Stimulated activated memory B cell treated with anti-CD40 and anti-IgM and Interleukin-4, amounts not matched to agents 10 μg/mL and 1 μg/mL and 100 μg/mL, for 72 hours (primary cell): ENCODE results near the gene NAXD.
A peak's percentile ranks its signal among the peaks of the same experiment; 100 is the strongest.
"Not testable (repeated sequence)": the region's sequence is repeated elsewhere in the genome, so short reads cannot be mapped to it uniquely, and the experiment has no call there.

Experiments used
- ATAC-seq: fragments of 150-1000 bp; cut with Tn5 transposase; 2 replicates; pipeline ENCODE4 v1.10.0; 2021
- H3K27ac Mint-ChIP-seq: one replicate; pipeline ENCODE4 v1.8.0; 2022; ENCODE audit warnings: mild to moderate bottlenecking, mixed read lengths
- H3K27me3 Mint-ChIP-seq: one replicate; pipeline ENCODE4 v1.8.0; 2022; ENCODE audit warnings: mixed read lengths
- H3K36me3 Mint-ChIP-seq: one replicate; pipeline ENCODE4 v1.8.0; 2022; ENCODE audit warnings: mixed read lengths
- H3K4me1 Mint-ChIP-seq: one replicate; pipeline ENCODE4 v1.8.0; 2022; ENCODE audit warnings: mixed read lengths
- H3K4me3 Mint-ChIP-seq: one replicate; pipeline ENCODE4 v1.8.0; 2022; ENCODE audit warnings: mild to moderate bottlenecking, moderate library complexity, mixed read lengths
- H3K9me3 Mint-ChIP-seq: one replicate; pipeline ENCODE4 v1.8.0; 2022; ENCODE audit warnings: mixed read lengths

The NAXD gene

DNA sequence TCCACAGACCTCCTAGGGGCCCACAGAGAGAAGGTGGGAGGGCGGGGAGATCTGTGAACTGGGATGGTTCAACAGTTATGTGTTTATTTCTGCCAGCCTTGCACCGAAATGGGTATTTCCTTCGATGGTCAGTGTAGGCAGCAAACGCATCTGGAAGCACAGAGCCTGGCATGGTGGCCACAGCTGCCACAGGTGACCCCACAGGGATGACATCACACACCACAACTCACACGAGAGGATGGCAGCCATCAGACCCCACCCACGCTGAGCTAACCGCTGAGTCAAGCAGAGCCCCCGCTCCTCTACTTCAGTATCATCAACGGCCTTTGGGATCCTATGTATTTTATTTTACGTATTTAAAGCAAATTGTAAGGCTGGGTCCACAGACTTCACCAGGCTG is 37.4 kb downstream of the NAXD start:
- H3K36me3 Mint-ChIP-seq, result peaks cover 46% of the 10 kb centered on the region
- peak; percentile 53 for ATAC-seq
- H3K27ac Mint-ChIP-seq, result peak overlapping the region; percentile 55
- no peaks in the 10 kb centered on the region for H3K9me3 Mint-ChIP-seq
- H3K27me3 Mint-ChIP-seq, result no peaks in the 10 kb centered on the region
- H3K4me1 Mint-ChIP-seq, result peaks cover 69% of the 10 kb centered on the region
- H3K4me3 Mint-ChIP-seq, result no peak overlapping the region

DNA sequence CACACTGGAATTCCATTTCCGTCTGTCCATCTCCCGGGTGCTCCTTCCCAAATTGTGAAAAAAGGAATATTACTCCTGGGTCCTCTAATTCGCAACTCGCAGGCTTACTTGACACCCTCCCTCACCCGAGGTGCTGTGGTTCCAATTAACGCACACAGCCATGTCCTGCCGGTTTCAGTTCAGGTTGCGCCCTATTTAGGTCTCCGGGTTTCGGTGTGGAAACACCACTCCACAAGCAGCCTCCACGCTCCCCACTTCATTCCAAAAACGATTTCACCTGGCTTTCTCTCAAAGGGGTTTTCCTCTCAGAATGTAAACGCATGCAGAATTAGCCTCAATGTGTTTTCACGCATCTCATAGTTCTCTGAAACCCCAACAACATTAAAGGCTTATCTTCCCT is 37.9 kb downstream of the NAXD start:
- Mint-ChIP-seq H3K4me1 (peaks cover 74% of the 10 kb centered on the region), H3K27ac (peak overlapping the region; percentile 55), H3K4me3 (peak overlapping the region; percentile 55), H3K27me3 (no peaks in the 10 kb centered on the region), H3K9me3 (no peaks in the 10 kb centered on the region), H3K36me3 (peaks cover 45% of the 10 kb centered on the region)
- peak; percentile 66 for ATAC-seq

DNA sequence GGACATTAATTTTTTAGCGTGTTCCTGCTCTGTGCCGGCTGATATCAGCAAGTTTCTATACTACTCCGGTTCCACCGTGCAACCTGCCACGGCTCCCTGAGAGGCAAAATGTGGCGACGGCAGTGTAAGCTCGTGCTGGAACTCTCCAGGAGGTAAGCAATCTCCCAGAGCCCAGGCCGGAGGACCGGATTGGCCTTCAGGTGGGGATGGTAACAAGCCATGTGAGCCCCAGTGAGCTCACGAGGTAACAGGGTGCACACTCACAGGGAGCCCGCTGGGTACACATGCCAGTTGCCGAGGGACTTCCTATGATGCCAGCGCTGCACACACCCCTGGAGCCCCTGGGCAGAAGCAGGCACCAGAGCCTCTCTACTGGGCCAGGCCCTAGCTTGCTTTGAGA is 38.5 kb downstream of the NAXD start:
- Mint-ChIP-seq H3K27me3 (no peaks in the 10 kb centered on the region), H3K4me1 (peaks cover 80% of the 10 kb centered on the region), H3K4me3 (no peak overlapping the region), H3K36me3 (peaks cover 39% of the 10 kb centered on the region), H3K27ac (peak overlapping the region; percentile 55), H3K9me3 (no peaks in the 10 kb centered on the region)
- ATAC-seq, result no peak

DNA sequence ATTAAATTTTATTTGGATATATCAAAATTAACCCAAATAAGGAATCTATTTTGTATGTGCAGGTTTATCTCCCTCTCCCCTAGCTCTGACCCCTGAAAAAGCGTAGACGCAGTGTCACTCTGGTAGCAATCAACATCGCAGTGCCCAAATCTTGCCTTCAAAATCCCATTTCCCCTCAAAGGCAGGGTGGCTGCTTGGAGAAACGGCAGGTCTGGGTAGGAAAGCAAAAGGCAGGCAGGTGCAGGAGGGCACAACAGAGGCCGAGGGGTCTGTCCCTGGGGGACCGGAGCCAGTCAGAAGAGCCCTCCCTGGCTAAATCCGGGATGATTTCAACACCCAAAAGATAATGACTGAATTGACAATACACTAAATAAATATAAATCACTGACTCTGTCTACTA is 41.9 kb downstream of the NAXD start:
- H3K4me1 Mint-ChIP-seq, result peaks cover 76% of the 10 kb centered on the region
- no peaks in the 10 kb centered on the region for H3K27me3 Mint-ChIP-seq
- H3K9me3 Mint-ChIP-seq, result peaks cover 3% of the 10 kb centered on the region
- peaks cover 48% of the 10 kb centered on the region for H3K36me3 Mint-ChIP-seq
- ATAC-seq, result no peak
- H3K4me3 Mint-ChIP-seq, result no peak overlapping the region
- peak overlapping the region; percentile 59 for H3K27ac Mint-ChIP-seq

DNA sequence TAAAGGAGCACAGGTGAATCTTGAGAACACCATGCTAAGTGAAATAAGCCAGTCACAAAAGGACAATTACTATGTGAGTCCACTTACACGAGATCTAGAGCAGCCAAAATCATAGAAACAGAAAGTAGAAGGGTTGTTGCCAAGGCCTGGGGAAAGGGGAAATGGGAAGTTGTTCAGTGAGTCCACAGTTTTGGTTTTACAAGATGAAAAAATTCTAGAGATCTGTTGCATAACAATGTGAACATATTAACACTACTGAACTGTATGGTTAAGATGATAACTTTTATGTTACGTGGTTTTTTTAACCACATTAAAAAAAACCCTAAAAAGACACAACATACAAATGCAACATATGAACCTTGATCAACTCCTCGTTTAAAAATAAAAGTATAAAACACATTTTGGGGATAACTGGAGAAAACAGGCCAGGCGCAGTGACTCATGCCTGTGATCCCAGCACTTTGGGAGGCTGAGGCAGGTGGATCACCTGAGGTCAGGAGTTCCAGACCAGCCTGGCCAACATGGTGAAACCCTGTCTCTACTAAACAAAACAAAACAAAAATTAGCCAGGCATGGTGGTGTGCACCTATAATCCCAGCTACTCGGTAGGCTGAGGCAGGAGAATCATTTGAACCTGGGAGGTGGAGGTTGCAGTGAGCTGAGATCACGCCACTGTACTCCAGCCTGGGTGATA is 43.0 kb downstream of the NAXD start:
- ATAC-seq, result peak; percentile 87
- H3K27me3 Mint-ChIP-seq, result not testable (repeated sequence)

DNA sequence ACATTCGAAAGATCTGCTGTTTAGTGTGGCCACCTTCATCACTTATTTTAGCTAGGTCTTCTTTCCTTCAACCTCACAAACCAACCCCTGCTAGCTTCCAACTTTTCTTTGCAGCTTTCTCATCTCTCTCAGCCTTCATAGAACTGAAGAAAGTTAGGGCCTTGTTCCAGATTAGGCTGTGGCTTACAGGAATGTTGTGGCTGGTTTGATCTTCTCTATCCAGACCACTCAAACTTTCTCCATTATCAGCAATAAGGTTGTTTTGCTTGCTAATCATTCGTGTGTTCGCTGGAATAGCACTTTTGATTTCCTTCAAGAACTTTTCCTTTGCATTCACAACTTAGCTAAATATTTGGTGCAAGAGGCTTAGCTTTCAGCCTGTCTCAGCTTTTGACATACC is 45.9 kb downstream of the NAXD start:
- Mint-ChIP-seq H3K9me3 (peaks cover 3% of the 10 kb centered on the region), H3K36me3 (peaks cover 68% of the 10 kb centered on the region)

More for the DNA sequence above, 43.0 kb downstream of the NAXD start:
- H3K4me3 Mint-ChIP-seq, H3K9me3 Mint-ChIP-seq: not testable (repeated sequence)
- Mint-ChIP-seq H3K36me3 (peaks cover 60% of the 10 kb centered on the region), H3K27ac (peak overlapping the region; percentile 59), H3K4me1 (peaks cover 68% of the 10 kb centered on the region)

DNA sequence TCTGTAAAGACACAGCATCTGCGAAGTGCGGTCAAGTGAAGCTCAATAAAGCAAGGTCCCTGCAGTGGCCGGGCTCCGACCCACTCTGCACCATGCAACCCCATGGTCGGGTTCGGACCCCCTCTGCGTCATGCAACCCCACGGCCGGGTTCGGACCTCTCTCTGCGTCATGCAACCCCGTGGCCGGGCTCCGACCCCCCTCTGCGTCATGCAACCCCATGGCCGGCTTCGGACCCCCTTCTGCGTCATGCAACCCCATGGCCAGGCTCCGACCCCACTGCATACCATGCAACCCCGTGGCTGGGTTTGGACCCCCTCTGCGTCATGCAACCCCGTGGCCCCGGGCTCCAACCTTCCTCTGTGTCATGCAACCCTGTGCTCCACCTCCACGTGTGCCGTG is 46.7 kb downstream of the NAXD start:
- Mint-ChIP-seq H3K4me3 (no peak overlapping the region), H3K27ac (no peak overlapping the region), H3K9me3 (peaks cover 3% of the 10 kb centered on the region), H3K27me3 (no peaks in the 10 kb centered on the region), H3K4me1 (peaks cover 55% of the 10 kb centered on the region), H3K36me3 (peaks cover 73% of the 10 kb centered on the region)
- ATAC-seq, result no peak

More for the DNA sequence above, 45.9 kb downstream of the NAXD start:
- Mint-ChIP-seq H3K4me1 (peaks cover 53% of the 10 kb centered on the region), H3K27ac (no peak overlapping the region), H3K27me3 (no peaks in the 10 kb centered on the region), H3K4me3 (no peak overlapping the region)
- ATAC-seq, result no peak

DNA sequence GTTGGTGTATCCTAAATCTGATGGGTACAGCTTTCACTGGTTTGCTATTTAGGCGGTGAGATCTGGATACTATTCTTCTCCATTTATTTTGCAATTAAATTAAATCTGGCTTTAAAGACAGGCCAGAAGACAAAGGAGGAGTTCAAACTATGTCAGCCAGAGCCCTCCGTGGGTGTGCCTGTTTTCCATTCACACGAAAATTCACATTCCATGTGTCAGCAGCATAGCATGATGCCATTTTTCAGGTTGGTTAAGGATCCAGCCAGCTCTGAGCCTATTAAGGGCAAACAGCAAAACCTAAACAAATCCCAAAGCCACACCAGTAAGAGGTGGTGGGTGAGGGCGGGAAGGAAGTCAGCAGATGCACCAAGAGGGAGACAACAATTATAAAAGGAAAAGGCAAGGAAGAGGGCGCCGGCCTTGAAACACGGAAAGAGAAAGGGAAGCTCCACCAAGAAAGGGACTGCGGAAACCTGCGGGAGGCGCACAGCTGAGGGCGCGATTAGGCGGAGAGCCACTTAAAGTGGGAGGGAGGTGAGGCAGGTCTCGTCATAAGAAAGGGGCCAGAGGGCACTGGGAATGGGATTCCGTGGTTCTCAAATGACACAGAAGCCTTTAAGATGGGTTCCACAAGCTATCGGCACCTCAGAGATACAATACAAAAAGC is 47.6 kb downstream of the NAXD start:
- H3K27me3 Mint-ChIP-seq, result no peaks in the 10 kb centered on the region
- H3K9me3 Mint-ChIP-seq, result peaks cover 3% of the 10 kb centered on the region
- peaks cover 82% of the 10 kb centered on the region for H3K36me3 Mint-ChIP-seq
- H3K4me3 Mint-ChIP-seq, result no peak overlapping the region
- ATAC-seq, result no peak
- no peak overlapping the region for H3K27ac Mint-ChIP-seq
- H3K4me1 Mint-ChIP-seq, result peaks cover 47% of the 10 kb centered on the region

DNA sequence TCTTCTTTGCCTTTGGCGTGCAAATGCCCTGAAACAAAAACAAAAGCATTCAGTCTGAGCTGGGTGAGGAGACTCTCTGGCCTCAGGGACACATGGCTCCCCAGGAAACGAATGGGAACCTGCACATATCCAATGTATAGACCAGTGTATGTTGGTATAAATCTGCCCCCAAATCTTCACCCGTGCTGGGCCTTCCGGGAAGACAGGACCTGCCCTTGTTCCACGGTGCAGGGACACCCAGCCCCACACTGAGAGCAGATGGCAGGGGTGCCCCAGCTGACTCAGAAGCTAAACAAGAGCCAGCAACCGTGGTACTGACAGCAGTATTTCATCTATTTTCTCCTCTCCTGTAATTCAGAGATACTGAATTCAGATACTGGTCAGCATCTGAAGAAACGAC is 48.1 kb downstream of the NAXD start:
- Mint-ChIP-seq H3K27me3 (no peaks in the 10 kb centered on the region), H3K27ac (peak overlapping the region; percentile 10), H3K36me3 (peaks cover 85% of the 10 kb centered on the region), H3K9me3 (peaks cover 3% of the 10 kb centered on the region), H3K4me1 (peaks cover 41% of the 10 kb centered on the region), H3K4me3 (no peak overlapping the region)
- ATAC-seq, result no peak

DNA sequence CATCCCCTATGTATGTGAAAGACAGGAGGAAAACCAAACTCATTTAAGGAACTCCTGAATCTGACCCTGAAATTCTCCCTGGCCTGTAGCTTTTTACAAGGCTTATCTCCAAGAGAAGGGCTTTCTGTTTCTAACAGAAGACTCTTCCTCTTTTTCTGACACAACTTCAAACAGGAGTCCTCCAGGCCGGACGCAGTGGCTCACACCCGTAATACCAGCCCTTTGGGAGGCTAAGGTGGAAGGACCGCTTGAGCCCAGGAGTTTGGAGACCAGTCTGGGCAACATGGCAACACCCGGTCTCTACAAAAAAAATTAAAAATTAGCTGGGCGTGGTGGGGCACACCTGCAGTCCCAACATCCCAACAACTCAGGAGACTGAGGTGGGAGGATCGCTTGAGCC is 48.7 kb downstream of the NAXD start:
- Mint-ChIP-seq H3K4me3 (no peak overlapping the region), H3K27ac (peak overlapping the region; percentile 10), H3K27me3 (no peaks in the 10 kb centered on the region), H3K9me3 (peaks cover 3% of the 10 kb centered on the region), H3K4me1 (peaks cover 36% of the 10 kb centered on the region), H3K36me3 (peaks cover 83% of the 10 kb centered on the region)
- ATAC-seq, result no peak

DNA sequence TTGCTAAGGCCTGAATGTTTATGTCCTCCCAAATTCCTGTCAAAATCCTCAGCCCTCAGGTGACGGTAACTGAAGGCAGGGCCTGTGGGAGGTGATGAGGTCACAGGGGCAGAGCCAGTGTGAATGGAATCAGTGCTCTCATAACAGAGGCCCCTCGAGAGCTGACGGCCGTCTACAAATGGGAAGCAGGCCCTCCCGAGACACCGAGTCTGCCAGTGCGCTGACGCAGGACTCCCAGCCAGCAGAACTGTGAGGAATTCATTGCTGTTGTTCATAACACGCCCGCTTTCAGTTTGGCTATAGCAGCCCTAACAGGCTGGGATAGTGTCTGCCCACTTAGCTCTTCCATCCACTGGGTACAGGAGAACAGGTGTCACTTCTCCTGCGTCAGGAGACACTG is 49.3 kb downstream of the NAXD start:
- Mint-ChIP-seq H3K27ac (peak overlapping the region; percentile 77), H3K36me3 (peaks cover 80% of the 10 kb centered on the region), H3K4me3 (no peak overlapping the region), H3K9me3 (peaks cover 3% of the 10 kb centered on the region), H3K27me3 (no peaks in the 10 kb centered on the region), H3K4me1 (peaks cover 30% of the 10 kb centered on the region)
- no peak for ATAC-seq

DNA sequence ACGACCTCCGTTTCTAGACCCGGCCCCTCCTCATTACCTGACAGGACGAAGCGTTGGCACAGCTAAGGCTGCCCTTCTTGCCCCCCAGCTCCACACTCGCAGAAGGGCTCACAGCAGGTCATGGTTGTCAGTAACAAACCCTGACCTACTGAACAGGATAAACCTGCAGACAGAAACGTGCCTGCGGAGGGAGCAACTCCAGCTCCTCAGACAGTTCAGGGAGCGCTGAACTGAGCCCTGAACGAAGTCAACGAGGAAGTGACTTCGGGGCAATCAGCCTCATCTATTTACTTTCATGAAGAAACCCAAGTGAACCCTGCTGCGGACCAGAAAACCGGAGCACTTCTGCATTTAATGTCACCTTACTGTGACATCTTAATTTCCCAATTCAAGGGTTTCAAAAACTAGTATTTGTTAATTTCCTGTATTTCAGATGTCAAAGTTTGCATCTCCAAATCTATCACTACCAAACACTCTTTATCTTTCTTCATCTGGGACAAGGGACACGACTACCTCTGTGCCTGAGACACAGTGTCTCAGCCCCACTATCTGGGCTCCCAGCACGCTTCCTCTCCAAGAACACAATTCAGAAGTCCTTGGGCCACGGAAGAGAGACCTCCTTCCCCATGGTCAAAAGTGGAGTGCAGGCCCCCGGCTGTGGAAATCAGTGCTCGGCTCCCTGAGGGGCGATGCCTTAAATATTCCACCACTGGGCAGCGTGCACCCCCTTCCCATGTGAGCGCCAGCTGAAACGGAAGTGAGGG is 50.3 kb downstream of the NAXD start:
- H3K36me3 Mint-ChIP-seq, result peaks cover 82% of the 10 kb centered on the region
- peaks cover 33% of the 10 kb centered on the region for H3K4me1 Mint-ChIP-seq
- H3K9me3 Mint-ChIP-seq, result no peaks in the 10 kb centered on the region
- H3K27ac Mint-ChIP-seq, result peak overlapping the region; percentile 77
- H3K4me3 Mint-ChIP-seq, result peak overlapping the region; percentile 15
- H3K27me3 Mint-ChIP-seq, result no peaks in the 10 kb centered on the region
- peak; percentile 84 for ATAC-seq

DNA sequence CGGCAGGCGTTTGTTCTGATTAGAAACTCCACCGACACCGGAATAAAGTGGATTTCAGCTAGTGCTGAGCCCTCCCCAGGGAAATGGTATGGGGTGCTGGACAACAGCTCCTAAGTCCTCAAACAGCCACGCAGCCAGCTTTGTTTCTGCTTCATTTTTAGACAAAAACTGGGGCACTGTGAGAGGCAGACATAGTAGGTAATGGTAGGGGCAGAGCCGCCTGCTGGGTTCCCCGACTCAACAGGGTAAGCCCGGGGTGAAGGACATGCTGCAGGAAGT is 50.8 kb downstream of the NAXD start:
- Mint-ChIP-seq H3K27me3 (no peaks in the 10 kb centered on the region), H3K9me3 (no peaks in the 10 kb centered on the region), H3K27ac (peak overlapping the region; percentile 77), H3K36me3 (peaks cover 83% of the 10 kb centered on the region), H3K4me1 (peaks cover 37% of the 10 kb centered on the region), H3K4me3 (no peak overlapping the region)
- ATAC-seq, result no peak

DNA sequence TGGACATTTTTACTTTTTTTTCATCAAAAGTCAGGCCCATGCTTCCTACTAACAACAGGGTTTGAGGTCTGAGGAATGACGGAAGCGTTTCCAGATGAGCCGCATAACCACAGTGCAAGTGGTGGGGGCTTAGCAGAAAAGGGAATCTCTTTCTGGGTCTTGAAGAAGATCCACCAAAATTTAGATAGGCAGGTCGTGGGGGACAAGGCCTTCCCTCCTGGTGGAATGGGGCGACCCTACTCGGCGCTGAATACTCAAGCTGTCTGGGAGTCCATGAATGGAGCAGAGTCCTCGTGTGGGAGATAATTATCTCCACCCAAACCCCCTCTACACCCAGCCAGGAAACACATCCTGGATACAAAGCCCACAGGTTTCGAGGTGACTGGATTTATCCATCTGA is 53.7 kb downstream of the NAXD start:
- no peak overlapping the region for H3K27ac Mint-ChIP-seq
- H3K4me3 Mint-ChIP-seq, result no peak overlapping the region
- ATAC-seq, result no peak

DNA sequence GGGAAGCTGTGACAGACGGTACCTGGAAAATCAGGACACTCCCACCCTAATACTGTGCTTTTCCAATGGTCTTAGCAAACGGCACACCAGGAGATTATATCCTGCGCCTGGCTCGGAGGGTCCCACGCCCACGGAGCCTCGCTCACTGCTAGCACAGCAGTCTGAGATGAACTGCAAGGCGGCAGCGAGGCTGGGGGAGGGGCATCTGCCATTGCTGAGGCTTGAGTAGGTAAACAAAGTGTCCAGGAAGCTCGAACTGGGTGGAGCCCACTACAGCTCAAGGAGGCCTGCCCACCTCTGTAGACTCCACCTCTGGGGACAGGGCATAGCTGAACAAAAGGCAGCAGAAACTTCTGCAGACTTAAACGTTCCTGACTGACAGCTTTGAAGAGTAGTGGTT is 54.5 kb downstream of the NAXD start:
- not testable (repeated sequence) for H3K4me3 Mint-ChIP-seq, ATAC-seq, H3K9me3 Mint-ChIP-seq, H3K27me3 Mint-ChIP-seq
- peak overlapping the region; percentile 33 for H3K27ac Mint-ChIP-seq
- H3K36me3 Mint-ChIP-seq, result peaks cover 84% of the 10 kb centered on the region
- H3K4me1 Mint-ChIP-seq, result peaks cover 56% of the 10 kb centered on the region

More for the DNA sequence above, 53.7 kb downstream of the NAXD start:
- Mint-ChIP-seq H3K4me1 (peaks cover 51% of the 10 kb centered on the region), H3K27me3 (no peaks in the 10 kb centered on the region), H3K9me3 (peaks cover 3% of the 10 kb centered on the region), H3K36me3 (peaks cover 82% of the 10 kb centered on the region)
